Measurements from ENCODE around the gene TMEM125. TPM values are rescaled to one million over a fixed set of nuclear protein-coding genes. Genes with fewer than 3 reads are reported as not detected.

The TMEM125 gene
- total RNA-seq, 1 experiment from 2014 or later: 21.5 TPM

DNA sequence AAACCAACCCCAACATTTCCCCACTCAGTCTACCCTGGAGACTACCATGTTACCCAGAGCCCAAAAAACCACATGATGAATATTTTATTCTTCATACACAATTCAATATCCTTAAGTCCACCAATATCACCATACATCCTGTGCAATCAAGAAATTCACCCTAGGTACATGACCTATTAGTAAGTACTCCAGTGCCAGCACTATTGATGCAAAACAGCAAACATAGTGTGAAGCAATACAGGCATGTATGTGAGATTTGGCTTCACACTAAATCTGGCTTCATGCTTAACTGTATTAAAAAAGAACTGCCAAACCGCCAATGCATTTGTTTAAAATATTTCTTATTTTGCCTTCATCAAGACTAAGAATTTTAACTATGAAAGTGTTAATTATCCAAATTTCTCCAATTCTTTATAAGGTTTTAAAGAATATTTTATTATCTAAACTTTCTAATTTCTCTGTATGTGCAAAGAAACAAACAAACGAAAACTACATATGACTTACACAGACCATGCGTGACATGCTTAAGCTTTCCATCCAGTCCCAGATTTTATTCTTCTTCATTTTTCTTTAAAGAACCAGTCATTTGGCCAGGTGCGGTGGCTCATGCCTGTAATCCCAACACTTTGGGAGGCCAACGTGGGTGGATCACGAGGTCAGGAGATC lies 22.4 kb upstream of the TMEM125 start:
- DNase-seq (ENCODE audit: low spot score) (no peak), ATAC-seq (no peak)
- Mint-ChIP-seq H3K27ac (no peak overlapping the region), H3K36me3 (peaks cover 47% of the 10 kb centered on the region), H3K27me3 (ENCODE audit: low read depth) (peaks cover 33% of the 10 kb centered on the region), H3K4me3 (no peak overlapping the region), H3K4me1 (no peaks in the 10 kb centered on the region), H3K9me3 (peaks cover 67% of the 10 kb centered on the region)
- CTCF ChIA-PET: interaction anchor here (0.7 kb wide), 1 partner anchor 20 kb away, joined by 7 read pairs; no protein-coding TSS in a partner anchor
- POLR2A ChIA-PET: no interaction called here
- TF ChIP-seq TP53 (CRISPR knock-in tag; IDR thresholded peaks at IDR 0.05) (no peak), ATF2 (CRISPR knock-in tag; IDR thresholded peaks at IDR 0.05; ENCODE audit: borderline replicate concordance, low read depth) (no peak), ZNF317 (CRISPR knock-in tag; IDR thresholded peaks at IDR 0.05; ENCODE audit: borderline replicate concordance, low read depth) (no peak), ETV6 (CRISPR knock-in tag; IDR thresholded peaks at IDR 0.05) (no peak), SOX15 (CRISPR knock-in tag; IDR thresholded peaks at IDR 0.05) (no peak), GABPB1 (CRISPR knock-in tag; IDR thresholded peaks at IDR 0.05) (no peak), ZNF219 (CRISPR knock-in tag; IDR thresholded peaks at IDR 0.05; ENCODE audit: borderline replicate concordance) (no peak), STAT6 (CRISPR knock-in tag; conservative IDR thresholded peaks at IDR 0.05; ENCODE audit: low read depth) (no peak), ZNF281 (CRISPR knock-in tag; IDR thresholded peaks at IDR 0.05) (no peak), ZNF263 (CRISPR knock-in tag; IDR thresholded peaks at IDR 0.05; ENCODE audit: low read depth) (no peak), SP1 (CRISPR knock-in tag; conservative IDR thresholded peaks at IDR 0.05) (no peak), AR (CRISPR knock-in tag; IDR thresholded peaks at IDR 0.05) (no peak), USF2 (CRISPR knock-in tag; IDR thresholded peaks at IDR 0.05) (no peak), KAT7 (CRISPR knock-in tag; IDR thresholded peaks at IDR 0.05; ENCODE audit: borderline replicate concordance) (no peak), ZNF425 (CRISPR knock-in tag; conservative IDR thresholded peaks at IDR 0.05) (no peak), ZNF121 (CRISPR knock-in tag; IDR thresholded peaks at IDR 0.05) (no peak)
- TF ChIP-seq, protein P1, sequence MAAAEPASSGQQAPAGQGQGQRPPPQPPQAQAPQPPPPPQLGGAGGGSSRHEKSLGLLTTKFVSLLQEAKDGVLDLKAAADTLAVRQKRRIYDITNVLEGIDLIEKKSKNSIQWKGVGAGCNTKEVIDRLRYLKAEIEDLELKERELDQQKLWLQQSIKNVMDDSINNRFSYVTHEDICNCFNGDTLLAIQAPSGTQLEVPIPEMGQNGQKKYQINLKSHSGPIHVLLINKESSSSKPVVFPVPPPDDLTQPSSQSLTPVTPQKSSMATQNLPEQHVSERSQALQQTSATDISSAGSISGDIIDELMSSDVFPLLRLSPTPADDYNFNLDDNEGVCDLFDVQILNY (CRISPR knock-in tag; IDR thresholded peaks at IDR 0.05): no peak
- TF ChIP-seq, protein P2, sequence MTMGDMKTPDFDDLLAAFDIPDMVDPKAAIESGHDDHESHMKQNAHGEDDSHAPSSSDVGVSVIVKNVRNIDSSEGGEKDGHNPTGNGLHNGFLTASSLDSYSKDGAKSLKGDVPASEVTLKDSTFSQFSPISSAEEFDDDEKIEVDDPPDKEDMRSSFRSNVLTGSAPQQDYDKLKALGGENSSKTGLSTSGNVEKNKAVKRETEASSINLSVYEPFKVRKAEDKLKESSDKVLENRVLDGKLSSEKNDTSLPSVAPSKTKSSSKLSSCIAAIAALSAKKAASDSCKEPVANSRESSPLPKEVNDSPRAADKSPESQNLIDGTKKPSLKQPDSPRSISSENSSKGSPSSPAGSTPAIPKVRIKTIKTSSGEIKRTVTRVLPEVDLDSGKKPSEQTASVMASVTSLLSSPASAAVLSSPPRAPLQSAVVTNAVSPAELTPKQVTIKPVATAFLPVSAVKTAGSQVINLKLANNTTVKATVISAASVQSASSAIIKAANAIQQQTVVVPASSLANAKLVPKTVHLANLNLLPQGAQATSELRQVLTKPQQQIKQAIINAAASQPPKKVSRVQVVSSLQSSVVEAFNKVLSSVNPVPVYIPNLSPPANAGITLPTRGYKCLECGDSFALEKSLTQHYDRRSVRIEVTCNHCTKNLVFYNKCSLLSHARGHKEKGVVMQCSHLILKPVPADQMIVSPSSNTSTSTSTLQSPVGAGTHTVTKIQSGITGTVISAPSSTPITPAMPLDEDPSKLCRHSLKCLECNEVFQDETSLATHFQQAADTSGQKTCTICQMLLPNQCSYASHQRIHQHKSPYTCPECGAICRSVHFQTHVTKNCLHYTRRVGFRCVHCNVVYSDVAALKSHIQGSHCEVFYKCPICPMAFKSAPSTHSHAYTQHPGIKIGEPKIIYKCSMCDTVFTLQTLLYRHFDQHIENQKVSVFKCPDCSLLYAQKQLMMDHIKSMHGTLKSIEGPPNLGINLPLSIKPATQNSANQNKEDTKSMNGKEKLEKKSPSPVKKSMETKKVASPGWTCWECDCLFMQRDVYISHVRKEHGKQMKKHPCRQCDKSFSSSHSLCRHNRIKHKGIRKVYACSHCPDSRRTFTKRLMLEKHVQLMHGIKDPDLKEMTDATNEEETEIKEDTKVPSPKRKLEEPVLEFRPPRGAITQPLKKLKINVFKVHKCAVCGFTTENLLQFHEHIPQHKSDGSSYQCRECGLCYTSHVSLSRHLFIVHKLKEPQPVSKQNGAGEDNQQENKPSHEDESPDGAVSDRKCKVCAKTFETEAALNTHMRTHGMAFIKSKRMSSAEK (CRISPR knock-in tag; IDR thresholded peaks at IDR 0.05; ENCODE audit: borderline replicate concordance): no peak

Measured in WTC11 (cell line).